GM12864 (cell line): Measurements from ENCODE around the gene LTO1.

Experiments
- DNase-seq: peaks from one replicate; pipeline ENCODE4 v3.0.0-alpha.2; 2011; ENCODE audit warnings: low read depth
- H3K4me3 ChIP-seq: 2 replicates; pipeline ENCODE4 v1.5.1; 2011; ENCODE audit warnings: mild to moderate bottlenecking, low read depth, low read length, control low read depth
- TF ChIP-seq, protein P1 (sequence below): IDR thresholded peaks from 2 replicates; pipeline ENCODE4 v1.5.1; 2011; ENCODE audit warnings: low read depth, mild to moderate bottlenecking, moderate library complexity, low read length, control low read depth, inconsistent platforms; ENCODE audit errors: missing control alignments

Gene LTO1

DNA sequence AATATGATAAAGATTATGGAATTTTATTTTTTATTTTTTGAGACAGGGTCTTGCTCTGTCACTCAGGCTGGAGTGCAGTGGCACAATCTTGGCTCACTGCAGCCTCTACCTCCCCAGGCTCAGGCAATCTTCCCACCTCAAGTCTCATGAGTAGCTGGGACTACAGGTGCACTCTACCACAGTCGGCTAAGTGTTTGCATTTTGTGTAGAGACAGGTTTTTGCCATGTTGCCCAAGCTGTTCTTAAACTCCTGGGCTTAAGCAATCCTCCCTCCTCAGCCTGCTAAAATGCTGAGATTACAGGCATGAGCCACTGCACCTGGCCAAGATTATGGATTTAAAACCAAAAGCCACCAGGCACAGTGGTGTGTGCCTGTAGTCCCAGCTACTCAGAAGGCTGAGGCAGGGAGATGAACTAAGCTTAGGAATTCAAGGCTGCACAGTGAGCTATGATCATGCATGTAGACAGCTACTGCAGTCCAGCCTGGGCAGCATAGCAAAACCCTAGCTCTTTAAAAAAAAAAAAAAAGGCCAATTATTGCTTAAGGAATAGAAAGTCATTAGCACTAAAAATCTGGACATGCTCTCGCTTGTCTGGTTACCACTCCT lies 54.4 kb downstream of the LTO1 start:
- DNase-seq, result no peak
- TF ChIP-seq, protein P1, sequence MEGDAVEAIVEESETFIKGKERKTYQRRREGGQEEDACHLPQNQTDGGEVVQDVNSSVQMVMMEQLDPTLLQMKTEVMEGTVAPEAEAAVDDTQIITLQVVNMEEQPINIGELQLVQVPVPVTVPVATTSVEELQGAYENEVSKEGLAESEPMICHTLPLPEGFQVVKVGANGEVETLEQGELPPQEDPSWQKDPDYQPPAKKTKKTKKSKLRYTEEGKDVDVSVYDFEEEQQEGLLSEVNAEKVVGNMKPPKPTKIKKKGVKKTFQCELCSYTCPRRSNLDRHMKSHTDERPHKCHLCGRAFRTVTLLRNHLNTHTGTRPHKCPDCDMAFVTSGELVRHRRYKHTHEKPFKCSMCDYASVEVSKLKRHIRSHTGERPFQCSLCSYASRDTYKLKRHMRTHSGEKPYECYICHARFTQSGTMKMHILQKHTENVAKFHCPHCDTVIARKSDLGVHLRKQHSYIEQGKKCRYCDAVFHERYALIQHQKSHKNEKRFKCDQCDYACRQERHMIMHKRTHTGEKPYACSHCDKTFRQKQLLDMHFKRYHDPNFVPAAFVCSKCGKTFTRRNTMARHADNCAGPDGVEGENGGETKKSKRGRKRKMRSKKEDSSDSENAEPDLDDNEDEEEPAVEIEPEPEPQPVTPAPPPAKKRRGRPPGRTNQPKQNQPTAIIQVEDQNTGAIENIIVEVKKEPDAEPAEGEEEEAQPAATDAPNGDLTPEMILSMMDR, result no peak
- no peak overlapping the region for H3K4me3 ChIP-seq

DNA sequence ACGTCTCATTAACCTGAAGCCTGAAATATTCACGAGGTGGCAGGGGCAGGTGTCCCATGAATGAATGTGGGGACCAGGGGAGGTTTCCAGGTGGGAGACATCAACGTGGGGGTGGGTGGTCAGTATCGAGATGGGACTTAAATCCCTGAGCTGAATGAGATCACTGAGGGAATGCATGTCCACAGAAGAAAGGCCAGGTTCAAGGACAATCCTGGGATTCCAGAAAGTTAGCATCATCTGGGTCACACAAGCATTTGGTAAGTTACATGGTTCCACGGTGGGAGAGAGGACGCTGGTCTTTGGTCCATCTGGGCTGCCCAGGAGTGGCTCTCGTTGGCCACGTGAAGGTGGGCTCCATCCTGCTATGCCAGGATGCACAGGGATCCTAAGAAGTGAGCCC lies 56.9 kb downstream of the LTO1 start:
- DNase-seq, result no peak
- no peak overlapping the region for H3K4me3 ChIP-seq
- TF ChIP-seq, protein P1, result no peak

DNA sequence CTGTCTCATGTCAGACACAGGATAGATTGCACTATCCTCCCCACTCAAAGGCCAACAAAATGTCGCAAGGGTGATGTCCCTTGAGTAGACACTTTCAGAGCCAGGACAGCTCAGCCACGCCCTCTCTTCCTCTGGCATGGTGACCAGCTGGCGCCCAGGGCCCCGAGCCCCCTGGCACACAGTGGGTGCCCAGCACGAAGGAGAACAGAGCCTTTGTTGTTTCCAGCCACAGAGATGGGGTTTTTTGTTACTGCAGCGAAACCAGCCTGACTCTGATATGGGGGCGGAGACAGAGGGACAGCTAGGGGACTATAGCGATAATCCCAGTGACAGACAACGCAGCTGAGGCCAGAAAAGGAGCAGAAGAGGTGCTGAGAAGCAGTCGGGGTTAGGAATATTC lies 57.5 kb downstream of the LTO1 start:
- no peak for DNase-seq
- no peak overlapping the region for H3K4me3 ChIP-seq
- TF ChIP-seq, protein P1, result no peak

DNA sequence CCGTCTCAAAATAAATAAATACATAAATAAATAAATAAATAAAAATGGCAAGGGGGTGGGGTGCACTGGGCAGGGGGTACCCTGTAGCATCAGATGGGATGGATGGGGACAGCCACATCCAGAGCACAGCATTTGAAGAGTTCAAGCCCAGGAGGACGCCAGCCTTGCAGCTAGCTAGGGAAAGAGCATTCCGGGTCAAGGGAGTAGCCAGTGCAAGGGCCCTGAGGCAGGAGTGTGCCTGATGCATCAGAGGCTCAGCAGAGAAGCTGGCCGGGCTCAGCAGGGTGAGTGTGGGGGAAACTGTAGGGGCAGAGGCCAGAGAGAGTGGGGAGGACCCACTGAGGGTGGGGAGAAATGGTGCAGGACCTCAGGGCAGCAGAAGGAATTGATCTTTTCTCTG lies 57.9 kb downstream of the LTO1 start:
- DNase-seq, result no peak
- TF ChIP-seq, protein P1, result no peak
- no peak overlapping the region for H3K4me3 ChIP-seq
